GM03348 (cell line): Measurements from ENCODE around the gene SLC26A1.
A peak's percentile ranks its signal among the peaks of the same experiment; 100 is the strongest.
"Not testable (repeated sequence)": the region's sequence is repeated elsewhere in the genome, so short reads cannot be mapped to it uniquely, and the experiment has no call there.

Experiments used
- DNase-seq: peaks from one replicate; pipeline ENCODE4 v3.0.0; 2012; ENCODE audit warnings: low spot score

Gene SLC26A1

GRCh38 chr4:982814-983213 is 10.4 kb downstream of the SLC26A1 start:
- no peak for DNase-seq

GRCh38 chr4:982291-982690 is 10.9 kb downstream of the SLC26A1 start:
- DNase-seq = no peak

GRCh38 chr4:978957-979701 is 14.1 kb downstream of the SLC26A1 start:
- peak; percentile 60 for DNase-seq

- DNase-seq = not testable (repeated sequence)
These were observed 17.2 kb downstream of the SLC26A1 start for GRCh38 chr4:976016-976415.

- DNase-seq = no peak
These were observed 18.5 kb downstream of the SLC26A1 start for GRCh38 chr4:974668-975067.

GRCh38 chr4:973431-974397 is 19.5 kb downstream of the SLC26A1 start, which contains the start of gene DGKQ:
Gene DGKQ (minus strand): TSS chr4:973569. CDS start chr4:973482, 87 bp downstream.
- peak; percentile 100 for DNase-seq

- peak; percentile 74 for DNase-seq
These were observed 20.4 kb downstream of the SLC26A1 start for GRCh38 chr4:972651-973424.

GRCh38 chr4:971666-972500 is 21.3 kb downstream of the SLC26A1 start:
- no peak for DNase-seq

- DNase-seq = no peak
These were observed 22.2 kb downstream of the SLC26A1 start for GRCh38 chr4:970854-971520.

- DNase-seq = no peak
These were observed 23.0 kb downstream of the SLC26A1 start for GRCh38 chr4:970046-970745.

GRCh38 chr4:968621-969394 is 24.4 kb downstream of the SLC26A1 start:
- DNase-seq = no peak

- DNase-seq = no peak
These were observed 25.0 kb downstream of the SLC26A1 start for GRCh38 chr4:968221-968620.

- DNase-seq = no peak
These were observed 25.8 kb downstream of the SLC26A1 start for GRCh38 chr4:967113-968104.

- no peak for DNase-seq
These were observed 26.7 kb downstream of the SLC26A1 start for GRCh38 chr4:966266-967112.

- DNase-seq = no peak
These were observed 27.5 kb downstream of the SLC26A1 start for GRCh38 chr4:965766-966134.

GRCh38 chr4:965048-965765 is 28.0 kb downstream of the SLC26A1 start:
- no peak for DNase-seq
